Epithelial cell of esophagus (primary cell): Measurements from ENCODE around the gene ADAMTS20.
A peak's percentile ranks its signal among the peaks of the same experiment; 100 is the strongest.
"Not testable (repeated sequence)": the region's sequence is repeated elsewhere in the genome, so short reads cannot be mapped to it uniquely, and the experiment has no call there.

ENCODE experiments used
- DNase-seq: peaks from one replicate; pipeline ENCODE4 v3.0.0; 2010; ENCODE audit warnings: low read depth
- H3K4me3 ChIP-seq: 2 replicates; pipeline ENCODE4 v1.5.1; 2011; ENCODE audit warnings: mild to moderate bottlenecking, low read length, control low read depth
- CTCF ChIP-seq: IDR thresholded peaks from 2 replicates; pipeline ENCODE4 v1.5.1; 2011; ENCODE audit warnings: low read depth, mild to moderate bottlenecking, low read length, control low read depth, inconsistent platforms; ENCODE audit not compliant: insufficient read depth; ENCODE audit errors: missing control alignments

Gene ADAMTS20

GRCh38 chr12:43349863-43350262 lies 202.1 kb downstream of the ADAMTS20 start:
- no peak overlapping the region for H3K4me3 ChIP-seq
- peak; percentile 20 for DNase-seq
- TF ChIP-seq CTCF: peak; percentile 41

- TF ChIP-seq CTCF: no peak
- no peak overlapping the region for H3K4me3 ChIP-seq
- DNase-seq: no peak
These were observed 203.8 kb downstream of the ADAMTS20 start for GRCh38 chr12:43348221-43348620.

GRCh38 chr12:43347026-43347425 lies 205.0 kb downstream of the ADAMTS20 start:
- TF ChIP-seq CTCF: no peak
- no peak for DNase-seq
- H3K4me3 ChIP-seq: no peak overlapping the region

- no peak for DNase-seq
- H3K4me3 ChIP-seq: no peak overlapping the region
- no peak for TF ChIP-seq CTCF
These were observed 207.0 kb downstream of the ADAMTS20 start for GRCh38 chr12:43345023-43345422.

GRCh38 chr12:43341785-43342313 lies 210.2 kb downstream of the ADAMTS20 start:
- not testable (repeated sequence) for H3K4me3 ChIP-seq, DNase-seq

GRCh38 chr12:43338848-43339526 lies 213.0 kb downstream of the ADAMTS20 start:
- peak; percentile 52 for TF ChIP-seq CTCF
- no peak overlapping the region for H3K4me3 ChIP-seq
- peak; percentile 38 for DNase-seq

GRCh38 chr12:43337571-43338444 lies 214.2 kb downstream of the ADAMTS20 start:
- no peak for TF ChIP-seq CTCF
- H3K4me3 ChIP-seq: no peak overlapping the region
- peak; percentile 44 for DNase-seq
